K562 (cell line): Measurements from ENCODE around the gene UGP2. TPM values are rescaled to one million over a fixed set of nuclear protein-coding genes. Genes with fewer than 3 reads are reported as not detected.
A peak's percentile ranks its signal among the peaks of the same experiment; 100 is the strongest.

Source experiments
- CCAR2 ChIP-seq: fragments of 200-400 bp; formaldehyde crosslinking; IDR thresholded peaks from 2 replicates; pipeline ENCODE4 v1.6.1; 2017; ENCODE audit warnings: mild to moderate bottlenecking, low read depth, low read length
- LCOR ChIP-seq: sonication (generic); formaldehyde crosslinking; IDR thresholded peaks from 2 replicates; pipeline ENCODE4 v1.8.0; 2022; ENCODE audit warnings: mild to moderate bottlenecking, missing genetic modification reagents
- NFYB ChIP-seq: IDR thresholded peaks from 2 replicates; pipeline ENCODE4 v1.6.1; 2011; ENCODE audit warnings: mild to moderate bottlenecking, moderate library complexity; ENCODE audit not compliant: insufficient read length; ENCODE audit errors: extremely low read depth
- SIRT6 ChIP-seq: IDR thresholded peaks from one replicate; pipeline ENCODE4 v1.6.1; 2012; ENCODE audit warnings: low read depth, mild to moderate bottlenecking, control low read depth, inconsistent platforms, low read length, moderate library complexity
- ZNF274 ChIP-seq: IDR thresholded peaks from 2 replicates; pipeline ENCODE4 v1.6.1; 2011; ENCODE audit warnings: low read depth, mild to moderate bottlenecking, low read length, moderate library complexity, borderline replicate concordance
- ZNF764 ChIP-seq: fragments of 250-450 bp; sonication (Bioruptor Pico); IDR thresholded peaks from 2 replicates; pipeline ENCODE4 v1.4.0; 2020; ENCODE audit warnings: low read depth, mild to moderate bottlenecking, moderate library complexity
- polyA plus RNA-seq, 8 experiments: library from polyadenylated mRNA; depleted of rRNA in 4 of 8; stranded (reverse) in 5 of 8; unstranded in 3 of 8; fragments of >200 nt; fragmentation: Nextera tagmentation in 2 of 8; fragmentation: Illumina TruSeq in 1 of 8; extraction: Ambion mirVana in 2 of 8; extraction: Trizol in 1 of 8; gene quantifications; 2 replicates each; pipeline versions ENCODE4 v1.2.1 to v1.2.3, GENCODE V29; 2011 to 2014; ENCODE audit warnings: inconsistent platforms in 1 of 8, missing spikeins in 1 of 8
- total RNA-seq, 7 experiments: library from RNA; depleted of rRNA in 6 of 7; stranded (reverse); fragments of >200 nt in 6 of 7; fragmentation: Illumina TruSeq in 2 of 7; extraction: Trizol in 2 of 7; gene quantifications; 2 replicates each; pipeline versions ENCODE4 v1.2.1 to v1.2.3, GENCODE V29; 2011 to 2021; ENCODE audit warnings: low replicate concordance in 1 of 7
- TF ChIP-seq, protein P1 (sequence below), 2 experiments: fragments of 450-650 bp in 1 of 2; IDR thresholded peaks; 2 replicates each; pipeline ENCODE4 v1.6.1; 2011 to 2017; ENCODE audit warnings: low read depth in 2 of 2, antibody characterized with exemption in 1 of 2, borderline replicate concordance in 1 of 2, low read length in 1 of 2, mild to moderate bottlenecking in 1 of 2, mixed read lengths in 1 of 2; ENCODE audit not compliant: control insufficient read depth in 1 of 2
- TF ChIP-seq, protein P2 (sequence below): sonication (generic); formaldehyde crosslinking; IDR thresholded peaks from 2 replicates; pipeline ENCODE4 v1.8.0; 2022; ENCODE audit warnings: missing genetic modification reagents, mild to moderate bottlenecking, borderline replicate concordance
- TF ChIP-seq, protein P3 (sequence below): fragments of 450-650 bp; formaldehyde crosslinking; conservative IDR thresholded peaks from 2 replicates; pipeline ENCODE4 v1.4.0; 2022; ENCODE audit warnings: mild to moderate bottlenecking, missing genetic modification characterization
- TF ChIP-seq, protein P4 (sequence below): fragments of 250-450 bp; sonication (Bioruptor Pico); IDR thresholded peaks from 2 replicates; pipeline ENCODE4 v1.8.0; 2022; ENCODE audit warnings: inconsistent platforms, mild to moderate bottlenecking, moderate library complexity, borderline replicate concordance
- TF ChIP-seq, protein P5 (sequence below): sonication (generic); formaldehyde crosslinking; IDR thresholded peaks from 2 replicates; pipeline ENCODE4 v1.8.0; 2023; ENCODE audit warnings: missing genetic modification reagents, mild to moderate bottlenecking, borderline replicate concordance

UGP2 gene
- total and polyA plus RNA-seq, 9 of the 15 experiments (the other 6 are each of a cell fraction or from before 2014, with no cell fraction given) = 25.2 to 69.3 (median 58.9) TPM

DNA sequence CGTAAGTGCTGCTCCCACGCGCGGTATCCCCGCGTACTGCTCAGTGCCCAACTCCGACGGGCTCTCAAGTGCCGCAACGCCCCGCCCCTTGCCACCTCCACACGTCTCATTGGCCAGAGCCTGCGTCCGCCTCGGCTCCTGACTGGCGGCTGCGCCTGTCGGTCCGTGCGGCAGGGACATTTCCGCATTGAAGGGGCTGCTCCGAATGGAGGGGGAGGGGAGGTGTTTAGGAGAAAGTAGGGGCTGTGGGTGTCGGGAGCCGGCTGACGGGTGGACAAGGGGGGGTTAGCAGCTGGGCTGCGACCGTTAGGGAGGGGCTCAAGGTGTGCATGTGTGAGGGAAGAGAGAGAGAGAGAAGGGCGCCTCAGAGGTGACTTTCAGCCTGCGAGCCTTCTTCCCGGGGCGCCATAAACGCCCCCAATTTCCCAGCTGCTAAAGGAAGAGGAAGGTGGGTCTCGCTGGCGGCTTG, 877 bp upstream of the UGP2 start (continued):
- TF ChIP-seq CCAR2 (no peak), SIRT6 (no peak), LCOR (CRISPR knock-in tag) (0 out of 2 replicates have a peak, but pooled peaks have one; percentile 6), ZNF274 (no peak), ZNF764 (0 out of 2 replicates have a peak, but pooled peaks have one; percentile 45), NFYB (peak; percentile 97)
- TF ChIP-seq, protein P1, sequence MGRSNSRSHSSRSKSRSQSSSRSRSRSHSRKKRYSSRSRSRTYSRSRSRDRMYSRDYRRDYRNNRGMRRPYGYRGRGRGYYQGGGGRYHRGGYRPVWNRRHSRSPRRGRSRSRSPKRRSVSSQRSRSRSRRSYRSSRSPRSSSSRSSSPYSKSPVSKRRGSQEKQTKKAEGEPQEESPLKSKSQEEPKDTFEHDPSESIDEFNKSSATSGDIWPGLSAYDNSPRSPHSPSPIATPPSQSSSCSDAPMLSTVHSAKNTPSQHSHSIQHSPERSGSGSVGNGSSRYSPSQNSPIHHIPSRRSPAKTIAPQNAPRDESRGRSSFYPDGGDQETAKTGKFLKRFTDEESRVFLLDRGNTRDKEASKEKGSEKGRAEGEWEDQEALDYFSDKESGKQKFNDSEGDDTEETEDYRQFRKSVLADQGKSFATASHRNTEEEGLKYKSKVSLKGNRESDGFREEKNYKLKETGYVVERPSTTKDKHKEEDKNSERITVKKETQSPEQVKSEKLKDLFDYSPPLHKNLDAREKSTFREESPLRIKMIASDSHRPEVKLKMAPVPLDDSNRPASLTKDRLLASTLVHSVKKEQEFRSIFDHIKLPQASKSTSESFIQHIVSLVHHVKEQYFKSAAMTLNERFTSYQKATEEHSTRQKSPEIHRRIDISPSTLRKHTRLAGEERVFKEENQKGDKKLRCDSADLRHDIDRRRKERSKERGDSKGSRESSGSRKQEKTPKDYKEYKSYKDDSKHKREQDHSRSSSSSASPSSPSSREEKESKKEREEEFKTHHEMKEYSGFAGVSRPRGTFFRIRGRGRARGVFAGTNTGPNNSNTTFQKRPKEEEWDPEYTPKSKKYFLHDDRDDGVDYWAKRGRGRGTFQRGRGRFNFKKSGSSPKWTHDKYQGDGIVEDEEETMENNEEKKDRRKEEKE (IDR thresholded peaks at IDR 0.05; ENCODE audit: borderline replicate concordance in 1 of 2, control insufficient read depth in 1 of 2, low read depth in 2 of 2, low read length in 1 of 2) = no peak
- TF ChIP-seq, protein P2, sequence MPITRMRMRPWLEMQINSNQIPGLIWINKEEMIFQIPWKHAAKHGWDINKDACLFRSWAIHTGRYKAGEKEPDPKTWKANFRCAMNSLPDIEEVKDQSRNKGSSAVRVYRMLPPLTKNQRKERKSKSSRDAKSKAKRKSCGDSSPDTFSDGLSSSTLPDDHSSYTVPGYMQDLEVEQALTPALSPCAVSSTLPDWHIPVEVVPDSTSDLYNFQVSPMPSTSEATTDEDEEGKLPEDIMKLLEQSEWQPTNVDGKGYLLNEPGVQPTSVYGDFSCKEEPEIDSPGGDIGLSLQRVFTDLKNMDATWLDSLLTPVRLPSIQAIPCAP = no peak
- TF ChIP-seq, protein P3, sequence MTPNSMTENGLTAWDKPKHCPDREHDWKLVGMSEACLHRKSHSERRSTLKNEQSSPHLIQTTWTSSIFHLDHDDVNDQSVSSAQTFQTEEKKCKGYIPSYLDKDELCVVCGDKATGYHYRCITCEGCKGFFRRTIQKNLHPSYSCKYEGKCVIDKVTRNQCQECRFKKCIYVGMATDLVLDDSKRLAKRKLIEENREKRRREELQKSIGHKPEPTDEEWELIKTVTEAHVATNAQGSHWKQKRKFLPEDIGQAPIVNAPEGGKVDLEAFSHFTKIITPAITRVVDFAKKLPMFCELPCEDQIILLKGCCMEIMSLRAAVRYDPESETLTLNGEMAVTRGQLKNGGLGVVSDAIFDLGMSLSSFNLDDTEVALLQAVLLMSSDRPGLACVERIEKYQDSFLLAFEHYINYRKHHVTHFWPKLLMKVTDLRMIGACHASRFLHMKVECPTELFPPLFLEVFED (CRISPR knock-in tag) = peak; percentile 95
- TF ChIP-seq, protein P4, sequence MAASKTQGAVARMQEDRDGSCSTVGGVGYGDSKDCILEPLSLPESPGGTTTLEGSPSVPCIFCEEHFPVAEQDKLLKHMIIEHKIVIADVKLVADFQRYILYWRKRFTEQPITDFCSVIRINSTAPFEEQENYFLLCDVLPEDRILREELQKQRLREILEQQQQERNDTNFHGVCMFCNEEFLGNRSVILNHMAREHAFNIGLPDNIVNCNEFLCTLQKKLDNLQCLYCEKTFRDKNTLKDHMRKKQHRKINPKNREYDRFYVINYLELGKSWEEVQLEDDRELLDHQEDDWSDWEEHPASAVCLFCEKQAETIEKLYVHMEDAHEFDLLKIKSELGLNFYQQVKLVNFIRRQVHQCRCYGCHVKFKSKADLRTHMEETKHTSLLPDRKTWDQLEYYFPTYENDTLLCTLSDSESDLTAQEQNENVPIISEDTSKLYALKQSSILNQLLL (CRISPR knock-in tag) = no peak
- TF ChIP-seq, protein P5, sequence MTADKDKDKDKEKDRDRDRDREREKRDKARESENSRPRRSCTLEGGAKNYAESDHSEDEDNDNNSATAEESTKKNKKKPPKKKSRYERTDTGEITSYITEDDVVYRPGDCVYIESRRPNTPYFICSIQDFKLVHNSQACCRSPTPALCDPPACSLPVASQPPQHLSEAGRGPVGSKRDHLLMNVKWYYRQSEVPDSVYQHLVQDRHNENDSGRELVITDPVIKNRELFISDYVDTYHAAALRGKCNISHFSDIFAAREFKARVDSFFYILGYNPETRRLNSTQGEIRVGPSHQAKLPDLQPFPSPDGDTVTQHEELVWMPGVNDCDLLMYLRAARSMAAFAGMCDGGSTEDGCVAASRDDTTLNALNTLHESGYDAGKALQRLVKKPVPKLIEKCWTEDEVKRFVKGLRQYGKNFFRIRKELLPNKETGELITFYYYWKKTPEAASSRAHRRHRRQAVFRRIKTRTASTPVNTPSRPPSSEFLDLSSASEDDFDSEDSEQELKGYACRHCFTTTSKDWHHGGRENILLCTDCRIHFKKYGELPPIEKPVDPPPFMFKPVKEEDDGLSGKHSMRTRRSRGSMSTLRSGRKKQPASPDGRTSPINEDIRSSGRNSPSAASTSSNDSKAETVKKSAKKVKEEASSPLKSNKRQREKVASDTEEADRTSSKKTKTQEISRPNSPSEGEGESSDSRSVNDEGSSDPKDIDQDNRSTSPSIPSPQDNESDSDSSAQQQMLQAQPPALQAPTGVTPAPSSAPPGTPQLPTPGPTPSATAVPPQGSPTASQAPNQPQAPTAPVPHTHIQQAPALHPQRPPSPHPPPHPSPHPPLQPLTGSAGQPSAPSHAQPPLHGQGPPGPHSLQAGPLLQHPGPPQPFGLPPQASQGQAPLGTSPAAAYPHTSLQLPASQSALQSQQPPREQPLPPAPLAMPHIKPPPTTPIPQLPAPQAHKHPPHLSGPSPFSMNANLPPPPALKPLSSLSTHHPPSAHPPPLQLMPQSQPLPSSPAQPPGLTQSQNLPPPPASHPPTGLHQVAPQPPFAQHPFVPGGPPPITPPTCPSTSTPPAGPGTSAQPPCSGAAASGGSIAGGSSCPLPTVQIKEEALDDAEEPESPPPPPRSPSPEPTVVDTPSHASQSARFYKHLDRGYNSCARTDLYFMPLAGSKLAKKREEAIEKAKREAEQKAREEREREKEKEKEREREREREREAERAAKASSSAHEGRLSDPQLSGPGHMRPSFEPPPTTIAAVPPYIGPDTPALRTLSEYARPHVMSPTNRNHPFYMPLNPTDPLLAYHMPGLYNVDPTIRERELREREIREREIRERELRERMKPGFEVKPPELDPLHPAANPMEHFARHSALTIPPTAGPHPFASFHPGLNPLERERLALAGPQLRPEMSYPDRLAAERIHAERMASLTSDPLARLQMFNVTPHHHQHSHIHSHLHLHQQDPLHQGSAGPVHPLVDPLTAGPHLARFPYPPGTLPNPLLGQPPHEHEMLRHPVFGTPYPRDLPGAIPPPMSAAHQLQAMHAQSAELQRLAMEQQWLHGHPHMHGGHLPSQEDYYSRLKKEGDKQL = no peak
